Hematopoietic multipotent progenitor cell treated with erythropoietin and hydrocortisone succinate and interleukin-3 and kit ligand, for 15 days (in vitro differentiated cells): ENCODE measurements around the gene C5AR1.
"Not testable (repeated sequence)": the region's sequence is repeated elsewhere in the genome, so short reads cannot be mapped to it uniquely, and the experiment has no call there.

ENCODE experiments used
- DNase-seq: peaks from one replicate; pipeline ENCODE4 v3.0.0-alpha.2; 2015; ENCODE audit warnings: low spot score

The C5AR1 gene

GRCh38 chr19:47365455-47365854, 55.8 kb downstream of the C5AR1 start:
- DNase-seq = not testable (repeated sequence)

- DNase-seq = no peak
Observed at GRCh38 chr19:47370045-47370611, 60.5 kb downstream of the C5AR1 start.

- DNase-seq = no peak
Observed at GRCh38 chr19:47371261-47371660, 61.6 kb downstream of the C5AR1 start.
